CD8-positive, alpha-beta memory T cell (primary cell): ENCODE results near the gene FNDC3B. TPM values are rescaled to one million over a fixed set of nuclear protein-coding genes. Genes with fewer than 3 reads are reported as not detected.

Source experiments
- CTCF ChIA-PET: fragments of 350-600 bp; sonication (Branson Sonifier 250); formaldehyde crosslinking; loops from one replicate; lab custom pipeline; 2021; ENCODE audit warnings: antibody characterized with exemption; lab: Charles Lee
- POLR2A ChIA-PET: fragments of 350-600 bp; sonication (Branson Sonifier 250); formaldehyde crosslinking; loops from one replicate; lab custom pipeline; 2021; ENCODE audit warnings: antibody characterized with exemption; lab: Charles Lee
- DNase-seq, 5 donors: peaks; one replicate each; pipeline versions ENCODE4 v3.0.0 to v3.0.0-alpha.2; 2020 to 2022; ENCODE audit warnings: mixed read lengths in 1 of 5
- H3K27ac ChIP-seq: one replicate; pipeline ENCODE4 v1.7.0; 2013; ENCODE audit warnings: low read depth, mild to moderate bottlenecking, low read length, moderate library complexity
- H3K27me3 ChIP-seq: 2 replicates; pipeline ENCODE4 v1.7.0; 2013; ENCODE audit warnings: low read length, mild to moderate bottlenecking; ENCODE audit not compliant: insufficient read depth, poor library complexity, severe bottlenecking
- H3K36me3 ChIP-seq: 2 replicates; pipeline ENCODE4 v1.7.0; 2013; ENCODE audit warnings: mild to moderate bottlenecking, low read length, moderate library complexity; ENCODE audit not compliant: insufficient read depth
- H3K4me1 ChIP-seq: 2 replicates; pipeline ENCODE4 v1.7.0; 2013; ENCODE audit warnings: mild to moderate bottlenecking, low read length, moderate library complexity; ENCODE audit not compliant: insufficient read depth
- H3K4me3 ChIP-seq: 2 replicates; pipeline ENCODE4 v1.7.0; 2013; ENCODE audit warnings: mild to moderate bottlenecking, low read length
- H3K9me3 ChIP-seq: 2 replicates; pipeline ENCODE4 v1.7.0; 2013; ENCODE audit warnings: mild to moderate bottlenecking, low read length
- H3K27ac Mint-ChIP-seq, 8 donors: one replicate each; pipeline ENCODE4 v1.8.0; 2020 to 2021; ENCODE audit warnings: mixed read lengths in 8 of 8, mild to moderate bottlenecking in 6 of 8, inconsistent platforms in 3 of 8, moderate library complexity in 3 of 8
- H3K27me3 Mint-ChIP-seq, 2 donors: one replicate each; pipeline ENCODE4 v1.8.0; 2020 to 2021; ENCODE audit warnings: mixed read lengths in 2 of 2, mild to moderate bottlenecking in 1 of 2, moderate library complexity in 1 of 2
- H3K36me3 Mint-ChIP-seq, 3 donors: one replicate each; pipeline ENCODE4 v1.8.0; 2020 to 2021; ENCODE audit warnings: mixed read lengths in 3 of 3, inconsistent platforms in 1 of 3, mild to moderate bottlenecking in 1 of 3
- H3K4me1 Mint-ChIP-seq, 3 donors: one replicate each; pipeline ENCODE4 v1.8.0; 2020 to 2021; ENCODE audit warnings: mixed read lengths in 3 of 3, inconsistent platforms in 1 of 3, mild to moderate bottlenecking in 1 of 3
- H3K4me3 Mint-ChIP-seq, 7 donors: one replicate each; pipeline ENCODE4 v1.8.0; 2020 to 2021; ENCODE audit warnings: mixed read lengths in 7 of 7, mild to moderate bottlenecking in 6 of 7, moderate library complexity in 4 of 7, inconsistent platforms in 2 of 7
- H3K9me3 Mint-ChIP-seq, 5 donors: one replicate each; pipeline ENCODE4 v1.8.0; 2020 to 2022; ENCODE audit warnings: mixed read lengths in 5 of 5, mild to moderate bottlenecking in 3 of 5, moderate library complexity in 2 of 5, inconsistent platforms in 1 of 5
- polyA plus RNA-seq: library from polyadenylated mRNA; unstranded; fragments of 300-500 nt; fragmentation: Illumina TruSeq; gene quantifications from one replicate; pipeline ENCODE4 v1.2.3, GENCODE V29; 2021
- total RNA-seq, 2 experiments: library from RNA; stranded (reverse); gene quantifications; one replicate each; pipeline ENCODE4 v1.2.3, GENCODE V29; 2021

Gene FNDC3B
- total and polyA plus RNA-seq, 3 experiments from 2014 or later, result 8.7 to 18.6 (median 17.4) TPM

GRCh38 chr3:172266103-172266502, 226.7 kb downstream of the FNDC3B start:
- Mint-ChIP-seq H3K4me1 (no peaks in the 10 kb centered on the region), H3K36me3 (peaks cover 10 to 12% (median 12%) of the 10 kb centered on the region in 3 donors), H3K27me3 (no peaks in the 10 kb centered on the region), H3K27ac (peak overlapping the region in 1 of 8 donors; percentile 29), H3K4me3 (no peak overlapping the region), H3K9me3 (no peaks in the 10 kb centered on the region)
- no peak overlapping the region for H3K27ac ChIP-seq
- H3K27me3 ChIP-seq, result no peaks in the 10 kb centered on the region
- H3K9me3 ChIP-seq, result no peaks in the 10 kb centered on the region
- no peaks in the 10 kb centered on the region for H3K4me1 ChIP-seq
- CTCF ChIA-PET, result interaction anchor here (1.5 kb wide), 1 partner anchor 11 kb away, joined by 4 read pairs; no protein-coding TSS in a partner anchor
- H3K36me3 ChIP-seq, result no peaks in the 10 kb centered on the region
- DNase-seq, result no peak
- POLR2A ChIA-PET, result no interaction called here
- no peak overlapping the region for H3K4me3 ChIP-seq

- Mint-ChIP-seq H3K4me1 (no peaks in the 10 kb centered on the region), H3K36me3 (peaks cover 5 to 12% (median 6%) of the 10 kb centered on the region in 3 donors), H3K4me3 (no peak overlapping the region), H3K9me3 (no peaks in the 10 kb centered on the region), H3K27ac (no peak overlapping the region), H3K27me3 (no peaks in the 10 kb centered on the region)
- ChIA-PET POLR2A (no interaction called here), CTCF (no interaction called here)
- DNase-seq, result no peak
- no peaks in the 10 kb centered on the region for H3K9me3 ChIP-seq
- no peak overlapping the region for H3K27ac ChIP-seq
- H3K27me3 ChIP-seq, result no peaks in the 10 kb centered on the region
- H3K4me3 ChIP-seq, result no peak overlapping the region
- H3K36me3 ChIP-seq, result no peaks in the 10 kb centered on the region
- no peaks in the 10 kb centered on the region for H3K4me1 ChIP-seq
Observed at GRCh38 chr3:172268425-172268824, 229.0 kb downstream of the FNDC3B start.

GRCh38 chr3:172268868-172269267, 229.5 kb downstream of the FNDC3B start:
- no peak overlapping the region for H3K4me3 ChIP-seq
- no peaks in the 10 kb centered on the region for H3K9me3 ChIP-seq
- H3K36me3 ChIP-seq, result no peaks in the 10 kb centered on the region
- H3K27me3 Mint-ChIP-seq, result no peaks in the 10 kb centered on the region
- no peak overlapping the region for H3K27ac Mint-ChIP-seq
- DNase-seq, result no peak
- no peaks in the 10 kb centered on the region for H3K4me1 Mint-ChIP-seq
- H3K36me3 Mint-ChIP-seq, result peaks cover 5 to 12% (median 6%) of the 10 kb centered on the region in 3 donors
- no peaks in the 10 kb centered on the region for H3K9me3 Mint-ChIP-seq
- H3K4me1 ChIP-seq, result no peaks in the 10 kb centered on the region
- POLR2A ChIA-PET, result no interaction called here
- H3K4me3 Mint-ChIP-seq, result no peak overlapping the region
- CTCF ChIA-PET, result no interaction called here
- no peak overlapping the region for H3K27ac ChIP-seq
- H3K27me3 ChIP-seq, result no peaks in the 10 kb centered on the region

- Histone ChIP-seq H3K4me1 (no peaks in the 10 kb centered on the region), H3K27ac (no peak overlapping the region), H3K27me3 (no peaks in the 10 kb centered on the region), H3K36me3 (no peaks in the 10 kb centered on the region), H3K9me3 (no peaks in the 10 kb centered on the region), H3K4me3 (no peak overlapping the region)
- H3K27ac Mint-ChIP-seq, result no peak overlapping the region
- H3K27me3 Mint-ChIP-seq, result no peaks in the 10 kb centered on the region
- ChIA-PET CTCF (interaction anchor here (0.6 kb wide), 1 partner anchor 30 kb away, joined by 3 read pairs; no protein-coding TSS in a partner anchor), POLR2A (no interaction called here)
- DNase-seq, result no peak
- H3K9me3 Mint-ChIP-seq, result no peaks in the 10 kb centered on the region
- peaks cover 5 to 15% (median 6%) of the 10 kb centered on the region in 3 donors for H3K36me3 Mint-ChIP-seq
- no peak overlapping the region for H3K4me3 Mint-ChIP-seq
- H3K4me1 Mint-ChIP-seq, result no peaks in the 10 kb centered on the region
Observed at GRCh38 chr3:172270557-172271166, 231.3 kb downstream of the FNDC3B start.

GRCh38 chr3:172271386-172271976, 232.1 kb downstream of the FNDC3B start:
- POLR2A ChIA-PET, result no interaction called here
- Histone ChIP-seq H3K36me3 (no peaks in the 10 kb centered on the region), H3K27me3 (no peaks in the 10 kb centered on the region), H3K4me3 (no peak overlapping the region), H3K4me1 (no peaks in the 10 kb centered on the region), H3K27ac (no peak overlapping the region), H3K9me3 (no peaks in the 10 kb centered on the region)
- no peak for DNase-seq
- Mint-ChIP-seq H3K27me3 (no peaks in the 10 kb centered on the region), H3K4me3 (no peak overlapping the region), H3K36me3 (peaks cover 5 to 15% (median 6%) of the 10 kb centered on the region in 3 donors), H3K27ac (no peak overlapping the region), H3K4me1 (peaks cover 0 to 5% (median 0%) of the 10 kb centered on the region in 3 donors), H3K9me3 (no peaks in the 10 kb centered on the region)
- CTCF ChIA-PET, result no interaction called here

- DNase-seq, result no peak
- CTCF ChIA-PET, result no interaction called here
Observed at GRCh38 chr3:172272698-172273097, 233.3 kb downstream of the FNDC3B start.

GRCh38 chr3:172273378-172273777, 234.0 kb downstream of the FNDC3B start:
- Mint-ChIP-seq H3K4me1 (peaks cover 0 to 5% (median 0%) of the 10 kb centered on the region in 3 donors), H3K4me3 (no peak overlapping the region), H3K9me3 (no peaks in the 10 kb centered on the region), H3K27ac (no peak overlapping the region), H3K27me3 (no peaks in the 10 kb centered on the region), H3K36me3 (peaks cover 4 to 10% (median 5%) of the 10 kb centered on the region in 3 donors)
- no peaks in the 10 kb centered on the region for H3K27me3 ChIP-seq
- ChIA-PET CTCF (no interaction called here), POLR2A (no interaction called here)
- H3K4me3 ChIP-seq, result no peak overlapping the region
- no peaks in the 10 kb centered on the region for H3K36me3 ChIP-seq
- DNase-seq, result no peak
- no peaks in the 10 kb centered on the region for H3K9me3 ChIP-seq
- H3K4me1 ChIP-seq, result no peaks in the 10 kb centered on the region
- no peak overlapping the region for H3K27ac ChIP-seq

More at GRCh38 chr3:172272698-172273097, 233.3 kb downstream of the FNDC3B start:
- H3K4me3 ChIP-seq, result no peak overlapping the region
- peaks cover 5 to 11% (median 6%) of the 10 kb centered on the region in 3 donors for H3K36me3 Mint-ChIP-seq
- H3K27ac ChIP-seq, result no peak overlapping the region
- H3K27ac Mint-ChIP-seq, result peak overlapping the region in 1 of 8 donors; percentile 6
- no peaks in the 10 kb centered on the region for H3K9me3 Mint-ChIP-seq
- POLR2A ChIA-PET, result no interaction called here
- no peak overlapping the region for H3K4me3 Mint-ChIP-seq
- no peaks in the 10 kb centered on the region for H3K36me3 ChIP-seq
- H3K9me3 ChIP-seq, result no peaks in the 10 kb centered on the region
- no peaks in the 10 kb centered on the region for H3K27me3 Mint-ChIP-seq
- peaks cover 0 to 5% (median 0%) of the 10 kb centered on the region in 3 donors for H3K4me1 Mint-ChIP-seq
- no peaks in the 10 kb centered on the region for H3K4me1 ChIP-seq
- H3K27me3 ChIP-seq, result no peaks in the 10 kb centered on the region

GRCh38 chr3:172274906-172275305, 235.5 kb downstream of the FNDC3B start:
- Mint-ChIP-seq H3K9me3 (no peaks in the 10 kb centered on the region), H3K36me3 (peaks cover 3 to 10% (median 5%) of the 10 kb centered on the region in 3 donors), H3K4me3 (no peak overlapping the region), H3K27ac (no peak overlapping the region), H3K27me3 (no peaks in the 10 kb centered on the region), H3K4me1 (peaks cover 0 to 5% (median 0%) of the 10 kb centered on the region in 3 donors)
- DNase-seq, result no peak
- H3K36me3 ChIP-seq, result no peaks in the 10 kb centered on the region
- POLR2A ChIA-PET, result no interaction called here
- H3K27me3 ChIP-seq, result no peaks in the 10 kb centered on the region
- no peak overlapping the region for H3K4me3 ChIP-seq
- CTCF ChIA-PET, result interaction anchor here (2.2 kb wide), 1 partner anchor 240 kb away, joined by 9 read pairs; no protein-coding TSS in a partner anchor
- H3K4me1 ChIP-seq, result no peaks in the 10 kb centered on the region
- H3K27ac ChIP-seq, result no peak overlapping the region
- no peaks in the 10 kb centered on the region for H3K9me3 ChIP-seq
